HEK293 (cell line): ENCODE data around the gene NCKAP5.

Source experiments
- IKZF3 ChIP-seq: fragments of 450-650 bp; IDR thresholded peaks from 2 replicates; pipeline ENCODE4 v1.5.0; 2018; ENCODE audit warnings: missing biosample characterization, mild to moderate bottlenecking, missing genetic modification characterization, moderate library complexity
- KLF8 ChIP-seq: fragments of 450-650 bp; formaldehyde crosslinking; IDR thresholded peaks from 2 replicates; pipeline ENCODE4 v1.5.1; 2016; ENCODE audit warnings: missing biosample characterization, missing genetic modification characterization
- KLF9 ChIP-seq: fragments of 450-650 bp; formaldehyde crosslinking; IDR thresholded peaks from 2 replicates; pipeline ENCODE4 v1.5.1; 2016; ENCODE audit warnings: missing biosample characterization, missing genetic modification characterization, low read depth
- SALL2 ChIP-seq: fragments of 450-650 bp; formaldehyde crosslinking; IDR thresholded peaks from 2 replicates; pipeline ENCODE4 v1.5.0; 2017; ENCODE audit warnings: missing biosample characterization, mild to moderate bottlenecking, missing genetic modification characterization, borderline replicate concordance
- SP7 ChIP-seq: fragments of 450-650 bp; formaldehyde crosslinking; IDR thresholded peaks from 2 replicates; pipeline ENCODE4 v1.5.1; 2016; ENCODE audit warnings: missing biosample characterization, missing genetic modification characterization
- WT1 ChIP-seq: fragments of 450-650 bp; formaldehyde crosslinking; IDR thresholded peaks from 2 replicates; pipeline ENCODE4 v1.5.1; 2016; ENCODE audit warnings: missing biosample characterization, missing genetic modification characterization
- YY1 ChIP-seq: fragments of 450-650 bp; formaldehyde crosslinking; IDR thresholded peaks from 2 replicates; pipeline ENCODE4 v1.5.1; 2018; ENCODE audit warnings: missing biosample characterization, missing genetic modification characterization
- ZBTB17 ChIP-seq: fragments of 450-650 bp; formaldehyde crosslinking; IDR thresholded peaks from 2 replicates; pipeline ENCODE4 v1.5.1; 2016; ENCODE audit warnings: missing biosample characterization, missing genetic modification characterization
- ZNF202 ChIP-seq: fragments of 450-650 bp; formaldehyde crosslinking; IDR thresholded peaks from 2 replicates; pipeline ENCODE4 v1.5.1; 2016; ENCODE audit warnings: missing biosample characterization, missing genetic modification characterization, borderline replicate concordance
- ZNF302 ChIP-seq: fragments of 450-650 bp; formaldehyde crosslinking; IDR thresholded peaks from 2 replicates; pipeline ENCODE4 v1.5.1; 2016; ENCODE audit warnings: missing biosample characterization, missing genetic modification characterization, low read depth
- ZNF37A ChIP-seq: fragments of 450-650 bp; IDR thresholded peaks from 2 replicates; pipeline ENCODE4 v1.5.1; 2018; ENCODE audit warnings: missing biosample characterization, missing genetic modification characterization
- ZNF558 ChIP-seq: fragments of 450-650 bp; formaldehyde crosslinking; IDR thresholded peaks from 2 replicates; pipeline ENCODE4 v1.5.1; 2016; ENCODE audit warnings: missing biosample characterization, missing genetic modification characterization
- ZNF610 ChIP-seq: fragments of 450-650 bp; formaldehyde crosslinking; IDR thresholded peaks from 2 replicates; pipeline ENCODE4 v1.5.1; 2016; ENCODE audit warnings: missing biosample characterization, missing genetic modification characterization, borderline replicate concordance
- ZNF707 ChIP-seq: fragments of 450-650 bp; formaldehyde crosslinking; IDR thresholded peaks from 2 replicates; pipeline ENCODE4 v1.5.1; 2016; ENCODE audit warnings: missing biosample characterization, missing genetic modification characterization
- ZNF843 ChIP-seq: fragments of 450-650 bp; formaldehyde crosslinking; IDR thresholded peaks from 2 replicates; pipeline ENCODE4 v1.5.1; 2016; ENCODE audit warnings: missing biosample characterization, missing genetic modification characterization
- ZSCAN30 ChIP-seq: fragments of 450-650 bp; IDR thresholded peaks from 2 replicates; pipeline ENCODE4 v1.5.1; 2018; ENCODE audit warnings: missing biosample characterization, mild to moderate bottlenecking, missing genetic modification characterization, moderate library complexity
- TF ChIP-seq, protein P1 (sequence below): fragments of 450-650 bp; formaldehyde crosslinking; IDR thresholded peaks from 2 replicates; pipeline ENCODE4 v1.5.1; 2016; ENCODE audit warnings: missing biosample characterization, missing genetic modification characterization
- TF ChIP-seq, protein P2 (sequence below): fragments of 450-650 bp; formaldehyde crosslinking; IDR thresholded peaks from 2 replicates; pipeline ENCODE4 v1.5.1; 2017; ENCODE audit warnings: missing biosample characterization, missing genetic modification characterization
- TF ChIP-seq, protein P3 (sequence below): fragments of 450-650 bp; formaldehyde crosslinking; IDR thresholded peaks from 2 replicates; pipeline ENCODE4; 2016; ENCODE audit warnings: missing biosample characterization, missing genetic modification characterization
- TF ChIP-seq, protein P4 (sequence below): fragments of 450-650 bp; formaldehyde crosslinking; IDR thresholded peaks from 2 replicates; pipeline ENCODE4 v1.5.1; 2016; ENCODE audit warnings: missing biosample characterization, missing genetic modification characterization
- TF ChIP-seq, protein P5 (sequence below): fragments of 450-650 bp; formaldehyde crosslinking; IDR thresholded peaks from 2 replicates; pipeline ENCODE4 v1.5.1; 2016; ENCODE audit warnings: missing biosample characterization, missing genetic modification characterization
- TF ChIP-seq, protein P6 (sequence below): fragments of 450-650 bp; formaldehyde crosslinking; IDR thresholded peaks from 2 replicates; pipeline ENCODE4 v1.5.1; 2016; ENCODE audit warnings: missing biosample characterization, missing genetic modification characterization, low read depth

NCKAP5 gene

DNA sequence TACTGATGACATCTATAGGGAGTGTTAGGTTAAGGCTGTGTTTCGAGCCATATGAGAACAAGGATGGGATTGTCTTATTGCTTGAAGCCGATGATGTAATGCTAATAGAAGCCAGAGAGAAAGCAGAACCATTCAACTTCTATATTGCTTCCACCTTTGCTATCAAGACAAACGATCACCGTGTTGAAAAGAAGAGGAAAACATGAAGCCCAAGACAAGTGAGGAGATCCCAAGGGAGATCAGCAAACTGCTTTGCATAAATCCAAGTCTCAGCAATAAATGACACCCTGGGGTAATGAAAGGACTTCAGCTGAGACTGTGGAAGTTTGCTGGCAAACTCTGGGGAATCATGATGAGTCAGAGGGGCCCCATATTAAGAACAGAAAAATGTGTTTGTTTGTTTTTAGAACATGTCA lies 206.2 kb downstream of the NCKAP5 start (continued):
- TF ChIP-seq KLF9 (tag by site-specific recombination) (no peak), KLF8 (tag by site-specific recombination) (peak; percentile 41; the same call in 1 of the 2 replicates), IKZF3 (tag by site-specific recombination) (peak; percentile 70; the same call in 1 of the 2 replicates), ZNF558 (tag by site-specific recombination) (0 out of 2 replicates have a peak, but pooled peaks have one; percentile 33), SALL2 (no peak), SP7 (tag by site-specific recombination) (peak; percentile 63), ZNF37A (tag by site-specific recombination) (no peak), ZNF610 (tag by site-specific recombination) (no peak), ZNF843 (tag by site-specific recombination) (peak; percentile 50), WT1 (tag by site-specific recombination) (no peak), YY1 (tag by site-specific recombination) (no peak), ZBTB17 (tag by site-specific recombination) (peak; percentile 90), ZNF302 (tag by site-specific recombination) (no peak), ZNF202 (tag by site-specific recombination) (no peak), ZNF707 (no peak), ZSCAN30 (tag by site-specific recombination) (no peak)
- TF ChIP-seq, protein P1, sequence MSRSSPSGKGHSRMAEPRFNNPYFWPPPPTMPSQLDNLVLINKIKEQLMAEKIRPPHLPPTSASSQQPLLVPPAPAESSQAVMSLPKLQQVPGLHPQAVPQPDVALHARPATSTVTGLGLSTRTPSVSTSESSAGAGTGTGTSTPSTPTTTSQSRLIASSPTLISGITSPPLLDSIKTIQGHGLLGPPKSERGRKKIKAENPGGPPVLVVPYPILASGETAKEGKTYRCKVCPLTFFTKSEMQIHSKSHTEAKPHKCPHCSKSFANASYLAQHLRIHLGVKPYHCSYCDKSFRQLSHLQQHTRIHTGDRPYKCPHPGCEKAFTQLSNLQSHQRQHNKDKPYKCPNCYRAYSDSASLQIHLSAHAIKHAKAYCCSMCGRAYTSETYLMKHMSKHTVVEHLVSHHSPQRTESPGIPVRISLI (tag by site-specific recombination), result no peak
- TF ChIP-seq, protein P2, sequence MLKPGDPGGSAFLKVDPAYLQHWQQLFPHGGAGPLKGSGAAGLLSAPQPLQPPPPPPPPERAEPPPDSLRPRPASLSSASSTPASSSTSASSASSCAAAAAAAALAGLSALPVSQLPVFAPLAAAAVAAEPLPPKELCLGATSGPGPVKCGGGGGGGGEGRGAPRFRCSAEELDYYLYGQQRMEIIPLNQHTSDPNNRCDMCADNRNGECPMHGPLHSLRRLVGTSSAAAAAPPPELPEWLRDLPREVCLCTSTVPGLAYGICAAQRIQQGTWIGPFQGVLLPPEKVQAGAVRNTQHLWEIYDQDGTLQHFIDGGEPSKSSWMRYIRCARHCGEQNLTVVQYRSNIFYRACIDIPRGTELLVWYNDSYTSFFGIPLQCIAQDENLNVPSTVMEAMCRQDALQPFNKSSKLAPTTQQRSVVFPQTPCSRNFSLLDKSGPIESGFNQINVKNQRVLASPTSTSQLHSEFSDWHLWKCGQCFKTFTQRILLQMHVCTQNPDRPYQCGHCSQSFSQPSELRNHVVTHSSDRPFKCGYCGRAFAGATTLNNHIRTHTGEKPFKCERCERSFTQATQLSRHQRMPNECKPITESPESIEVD (tag by site-specific recombination), result peak; percentile 82
- TF ChIP-seq, protein P3, sequence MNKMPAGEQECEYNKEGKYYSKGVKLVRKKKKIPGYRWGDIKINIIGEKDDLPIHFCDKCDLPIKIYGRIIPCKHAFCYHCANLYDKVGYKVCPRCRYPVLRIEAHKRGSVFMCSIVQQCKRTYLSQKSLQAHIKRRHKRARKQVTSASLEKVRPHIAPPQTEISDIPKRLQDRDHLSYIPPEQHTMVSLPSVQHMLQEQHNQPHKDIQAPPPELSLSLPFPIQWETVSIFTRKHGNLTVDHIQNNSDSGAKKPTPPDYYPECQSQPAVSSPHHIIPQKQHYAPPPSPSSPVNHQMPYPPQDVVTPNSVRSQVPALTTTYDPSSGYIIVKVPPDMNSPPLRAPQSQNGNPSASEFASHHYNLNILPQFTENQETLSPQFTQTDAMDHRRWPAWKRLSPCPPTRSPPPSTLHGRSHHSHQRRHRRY (tag by site-specific recombination), result no peak
- TF ChIP-seq, protein P4, sequence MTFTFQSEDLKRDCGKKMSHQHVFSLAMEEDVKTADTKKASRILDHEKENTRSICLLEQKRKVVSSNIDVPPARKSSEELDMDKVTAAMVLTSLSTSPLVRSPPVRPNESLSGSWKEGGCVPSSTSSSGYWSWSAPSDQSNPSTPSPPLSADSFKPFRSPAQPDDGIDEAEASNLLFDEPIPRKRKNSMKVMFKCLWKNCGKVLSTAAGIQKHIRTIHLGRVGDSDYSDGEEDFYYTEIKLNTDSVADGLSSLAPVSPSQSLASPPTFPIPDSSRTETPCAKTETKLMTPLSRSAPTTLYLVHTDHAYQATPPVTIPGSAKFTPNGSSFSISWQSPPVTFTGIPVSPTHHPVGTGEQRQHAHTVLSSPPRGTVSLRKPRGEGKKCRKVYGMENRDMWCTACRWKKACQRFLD (tag by site-specific recombination), result no peak
- TF ChIP-seq, protein P5, sequence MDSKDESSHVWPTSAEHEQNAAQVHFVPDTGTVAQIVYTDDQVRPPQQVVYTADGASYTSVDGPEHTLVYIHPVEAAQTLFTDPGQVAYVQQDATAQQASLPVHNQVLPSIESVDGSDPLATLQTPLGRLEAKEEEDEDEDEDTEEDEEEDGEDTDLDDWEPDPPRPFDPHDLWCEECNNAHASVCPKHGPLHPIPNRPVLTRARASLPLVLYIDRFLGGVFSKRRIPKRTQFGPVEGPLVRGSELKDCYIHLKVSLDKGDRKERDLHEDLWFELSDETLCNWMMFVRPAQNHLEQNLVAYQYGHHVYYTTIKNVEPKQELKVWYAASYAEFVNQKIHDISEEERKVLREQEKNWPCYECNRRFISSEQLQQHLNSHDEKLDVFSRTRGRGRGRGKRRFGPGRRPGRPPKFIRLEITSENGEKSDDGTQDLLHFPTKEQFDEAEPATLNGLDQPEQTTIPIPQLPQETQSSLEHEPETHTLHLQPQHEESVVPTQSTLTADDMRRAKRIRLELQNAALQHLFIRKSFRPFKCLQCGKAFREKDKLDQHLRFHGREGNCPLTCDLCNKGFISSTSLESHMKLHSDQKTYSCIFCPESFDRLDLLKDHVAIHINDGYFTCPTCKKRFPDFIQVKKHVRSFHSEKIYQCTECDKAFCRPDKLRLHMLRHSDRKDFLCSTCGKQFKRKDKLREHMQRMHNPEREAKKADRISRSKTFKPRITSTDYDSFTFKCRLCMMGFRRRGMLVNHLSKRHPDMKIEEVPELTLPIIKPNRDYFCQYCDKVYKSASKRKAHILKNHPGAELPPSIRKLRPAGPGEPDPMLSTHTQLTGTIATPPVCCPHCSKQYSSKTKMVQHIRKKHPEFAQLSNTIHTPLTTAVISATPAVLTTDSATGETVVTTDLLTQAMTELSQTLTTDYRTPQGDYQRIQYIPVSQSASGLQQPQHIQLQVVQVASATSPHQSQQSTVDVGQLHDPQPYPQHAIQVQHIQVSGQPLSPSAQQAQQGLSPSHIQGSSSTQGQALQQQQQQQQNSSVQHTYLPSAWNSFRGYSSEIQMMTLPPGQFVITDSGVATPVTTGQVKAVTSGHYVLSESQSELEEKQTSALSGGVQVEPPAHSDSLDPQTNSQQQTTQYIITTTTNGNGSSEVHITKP, result peak; percentile 48; the same call in 1 of the 2 replicates
- TF ChIP-seq, protein P6, sequence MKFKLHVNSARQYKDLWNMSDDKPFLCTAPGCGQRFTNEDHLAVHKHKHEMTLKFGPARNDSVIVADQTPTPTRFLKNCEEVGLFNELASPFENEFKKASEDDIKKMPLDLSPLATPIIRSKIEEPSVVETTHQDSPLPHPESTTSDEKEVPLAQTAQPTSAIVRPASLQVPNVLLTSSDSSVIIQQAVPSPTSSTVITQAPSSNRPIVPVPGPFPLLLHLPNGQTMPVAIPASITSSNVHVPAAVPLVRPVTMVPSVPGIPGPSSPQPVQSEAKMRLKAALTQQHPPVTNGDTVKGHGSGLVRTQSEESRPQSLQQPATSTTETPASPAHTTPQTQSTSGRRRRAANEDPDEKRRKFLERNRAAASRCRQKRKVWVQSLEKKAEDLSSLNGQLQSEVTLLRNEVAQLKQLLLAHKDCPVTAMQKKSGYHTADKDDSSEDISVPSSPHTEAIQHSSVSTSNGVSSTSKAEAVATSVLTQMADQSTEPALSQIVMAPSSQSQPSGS (tag by site-specific recombination), result peak; percentile 95
